ENCODE data around the gene S100A8.

S100A8 gene

GRCh38 chr1:153356392-153357075 is 34.3 kb downstream of the S100A8 start:
- in situ Hi-C loops (cut with MboI; ENCODE audit: low pct_unique_long_range_greater_than_20kb, low sequenced_read_pairs, unreplicated experiment), result no loop called here
- no peak for DNase-seq (ENCODE audit: low spot score)
- TF ChIP-seq CTCF (IDR thresholded peaks at IDR 0.05; ENCODE audit: extremely low read depth, insufficient read depth, missing control alignments), result no peak

DNA sequence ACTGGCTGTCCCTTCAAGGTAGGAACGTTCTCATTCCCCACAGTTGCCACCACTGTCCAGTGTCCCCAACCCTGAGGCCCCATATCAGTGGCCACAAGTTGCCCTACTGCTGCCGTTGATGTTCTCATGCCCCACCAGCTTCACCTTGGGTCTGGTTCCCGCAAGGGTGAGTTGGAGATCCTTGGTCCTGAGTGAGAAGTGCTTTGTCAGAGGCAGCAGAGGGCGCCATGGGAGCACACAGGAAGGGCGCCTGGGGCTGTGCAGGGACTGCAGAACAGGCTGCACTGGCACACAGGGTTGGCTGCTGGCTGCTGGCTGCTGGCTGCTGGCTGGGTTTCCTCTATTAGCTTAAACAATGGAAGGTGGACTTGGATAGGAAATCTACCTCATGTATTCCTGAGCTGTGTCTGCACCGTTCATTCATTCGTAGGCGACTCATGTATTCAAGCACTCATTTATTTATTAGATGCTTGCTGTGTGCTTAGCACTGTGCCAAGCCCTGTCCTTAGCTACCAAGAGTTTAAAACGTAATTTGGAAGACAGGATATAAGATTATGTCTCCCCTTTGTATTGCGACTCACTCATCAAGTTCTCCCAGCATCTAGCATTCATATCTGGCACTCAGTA is 35.3 kb downstream of the S100A8 start:
- TF ChIP-seq CTCF (IDR thresholded peaks at IDR 0.05; ENCODE audit: extremely low read depth, insufficient read depth, missing control alignments), result peak; percentile 77
- peak; percentile 58 for DNase-seq (ENCODE audit: low spot score)
- in situ Hi-C loops (cut with MboI; ENCODE audit: low pct_unique_long_range_greater_than_20kb, low sequenced_read_pairs, unreplicated experiment), result no loop called here

DNA sequence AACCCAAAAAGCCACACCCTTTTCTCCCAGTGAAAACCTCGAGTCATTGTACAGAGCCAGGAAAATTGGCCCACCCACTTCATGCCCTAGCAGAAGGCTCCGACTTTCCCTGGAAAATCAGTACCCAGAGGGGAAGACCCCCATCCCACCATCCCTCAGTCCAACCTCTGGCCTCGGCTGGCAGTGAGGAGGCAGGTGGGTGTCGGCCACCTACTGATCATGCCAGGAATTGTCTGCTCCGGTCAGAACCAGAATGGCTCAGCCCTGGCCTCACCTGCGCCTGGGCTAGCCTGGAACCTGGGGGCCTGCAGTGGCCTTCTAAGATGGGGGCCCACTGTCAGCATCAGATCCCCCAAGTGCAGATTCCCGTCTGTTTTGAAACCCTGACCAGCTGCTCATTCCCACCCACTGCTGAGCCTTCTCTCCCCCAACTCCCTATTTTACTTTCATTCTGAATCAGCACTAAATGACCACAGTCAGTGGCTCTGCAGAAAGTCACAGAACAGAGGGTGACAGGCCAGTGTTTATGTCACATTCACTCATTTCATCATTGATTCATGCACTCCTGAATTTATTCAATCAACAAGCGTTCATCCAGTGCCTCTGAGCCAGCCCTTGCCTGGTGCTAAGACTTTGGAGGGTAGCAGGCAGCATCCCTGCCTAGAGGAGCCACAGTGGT is 36.2 kb downstream of the S100A8 start:
- peak; percentile 41 for DNase-seq (ENCODE audit: low spot score)
- TF ChIP-seq CTCF (IDR thresholded peaks at IDR 0.05; ENCODE audit: extremely low read depth, insufficient read depth, missing control alignments), result no peak
- in situ Hi-C loops (cut with MboI; ENCODE audit: low pct_unique_long_range_greater_than_20kb, low sequenced_read_pairs, unreplicated experiment), result no loop called here

GRCh38 chr1:153353226-153353947 is 37.5 kb downstream of the S100A8 start:
- no peak for DNase-seq (ENCODE audit: low spot score)
- in situ Hi-C loops (cut with MboI; ENCODE audit: low pct_unique_long_range_greater_than_20kb, low sequenced_read_pairs, unreplicated experiment), result no loop called here
- TF ChIP-seq CTCF (IDR thresholded peaks at IDR 0.05; ENCODE audit: extremely low read depth, insufficient read depth, missing control alignments), result peak; percentile 50

DNA sequence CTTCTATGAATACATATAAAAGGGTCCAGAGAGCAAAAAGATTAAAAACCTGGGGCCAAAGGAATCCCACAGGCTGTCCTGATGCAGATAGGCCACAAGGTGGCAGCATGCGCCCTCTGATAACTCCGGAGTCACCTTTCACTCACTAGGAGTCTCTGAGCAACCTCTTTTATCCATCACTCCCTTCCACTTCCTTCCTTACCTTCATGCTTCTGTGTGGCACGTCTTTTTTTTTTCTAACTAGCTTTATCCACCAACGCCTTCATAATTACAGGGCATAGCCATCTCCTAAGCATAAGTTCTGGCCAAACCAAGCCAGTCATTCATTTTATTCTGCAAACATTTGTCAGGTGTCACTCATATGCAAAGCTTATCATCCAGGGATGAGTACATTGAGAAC is 38.4 kb downstream of the S100A8 start:
- in situ Hi-C loops (cut with MboI; ENCODE audit: low pct_unique_long_range_greater_than_20kb, low sequenced_read_pairs, unreplicated experiment), result no loop called here
- TF ChIP-seq CTCF (IDR thresholded peaks at IDR 0.05; ENCODE audit: extremely low read depth, insufficient read depth, missing control alignments), result peak; percentile 90
- peak; percentile 82 for DNase-seq (ENCODE audit: low spot score)

- no peak for DNase-seq (ENCODE audit: low spot score)
- TF ChIP-seq CTCF (IDR thresholded peaks at IDR 0.05; ENCODE audit: extremely low read depth, insufficient read depth, missing control alignments), result no peak
- in situ Hi-C loops (cut with MboI; ENCODE audit: low pct_unique_long_range_greater_than_20kb, low sequenced_read_pairs, unreplicated experiment), result no loop called here
Observed at GRCh38 chr1:153350321-153350957, 40.4 kb downstream of the S100A8 start.
